GM19025 (cell line): ENCODE data around the gene FFAR1.

Experiments
- ATAC-seq: cut with Tn5 transposase; IDR thresholded peaks from one replicate; pipeline ENCODE4 v1.9.1; 2021; ENCODE audit warnings: mild to moderate bottlenecking, low read depth, moderate library complexity; ENCODE audit not compliant: unreplicated experiment

Gene FFAR1

DNA sequence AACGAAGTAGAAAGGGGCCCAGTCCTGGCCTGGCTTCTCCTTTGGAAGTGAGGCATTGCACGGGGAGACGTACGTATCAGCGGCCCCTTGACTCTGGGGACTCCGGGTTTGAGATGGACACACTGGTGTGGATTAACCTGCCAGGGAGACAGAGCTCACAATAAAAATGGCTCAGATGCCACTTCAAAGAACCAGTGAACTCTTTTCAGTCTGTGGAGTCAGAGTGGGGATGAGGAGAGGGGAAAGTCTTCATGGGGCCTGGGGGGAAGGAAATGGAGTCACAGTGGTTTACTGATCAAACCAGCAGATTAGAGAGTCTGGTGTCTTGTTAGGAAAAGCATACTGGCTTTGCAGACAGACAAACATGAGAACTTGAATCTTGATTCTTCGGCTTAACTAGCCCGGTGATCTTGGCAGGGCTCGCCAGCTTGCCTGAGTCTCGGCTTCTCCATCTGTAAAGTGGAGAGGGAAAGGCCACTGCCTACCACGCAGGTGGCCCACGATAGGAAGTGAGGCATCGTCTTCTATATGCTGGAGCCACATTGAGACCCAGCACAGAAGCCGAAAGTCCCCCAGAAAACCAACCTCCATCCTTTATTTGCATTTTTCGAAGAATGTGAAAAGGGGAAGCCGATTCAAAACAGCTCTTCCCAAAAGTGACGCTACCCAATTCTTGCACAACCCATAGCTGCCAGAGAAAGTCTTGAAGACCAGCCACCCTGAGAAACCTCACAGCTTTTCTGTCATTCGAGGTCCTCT is at the start of gene FFAR1:
Gene FFAR1, plus strand, starts transcription at position 732 of the 759 bp plus-strand sequence. CDS start 3,650 bp downstream, outside the sequence.
- ATAC-seq = peak; percentile 67

DNA sequence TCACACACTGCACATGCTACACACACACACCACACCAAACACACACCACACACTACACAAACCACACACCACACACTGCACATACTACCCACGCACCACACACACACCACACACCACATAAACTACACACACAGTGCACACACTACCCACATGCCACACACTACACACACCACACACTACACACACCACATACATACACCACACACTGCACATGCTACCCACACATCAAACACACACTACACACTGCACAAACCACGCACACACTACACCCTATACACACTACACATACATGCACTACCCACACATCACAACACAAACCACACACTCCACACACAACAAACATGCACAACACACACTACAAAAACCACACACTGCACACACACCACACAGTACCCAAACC is 49.8 kb upstream of the FFAR1 start:
- ATAC-seq = no peak

DNA sequence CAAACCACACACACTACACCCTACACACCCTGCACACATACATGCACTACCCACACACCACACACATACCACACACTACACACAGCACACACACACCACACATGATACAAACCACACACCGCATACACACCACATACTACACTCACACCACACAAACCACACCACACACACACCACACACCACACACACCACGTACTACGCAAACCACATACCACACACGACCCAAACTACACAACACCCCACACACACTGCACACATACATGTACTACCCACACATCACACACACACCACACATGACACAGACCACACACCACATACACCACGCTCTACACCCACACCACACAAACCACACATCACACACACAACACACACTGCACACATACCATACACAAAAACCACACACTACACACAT is 49.1 kb upstream of the FFAR1 start:
- no peak for ATAC-seq

GRCh38 chr19:35299523-35300338 is 48.0 kb upstream of the FFAR1 start:
- ATAC-seq = no peak

GRCh38 chr19:35300339-35300649 is 47.4 kb upstream of the FFAR1 start:
- no peak for ATAC-seq

GRCh38 chr19:35301961-35302360 is 45.7 kb upstream of the FFAR1 start:
- ATAC-seq = no peak

- no peak for ATAC-seq
Observed at GRCh38 chr19:35302446-35302845, 45.3 kb upstream of the FFAR1 start.

DNA sequence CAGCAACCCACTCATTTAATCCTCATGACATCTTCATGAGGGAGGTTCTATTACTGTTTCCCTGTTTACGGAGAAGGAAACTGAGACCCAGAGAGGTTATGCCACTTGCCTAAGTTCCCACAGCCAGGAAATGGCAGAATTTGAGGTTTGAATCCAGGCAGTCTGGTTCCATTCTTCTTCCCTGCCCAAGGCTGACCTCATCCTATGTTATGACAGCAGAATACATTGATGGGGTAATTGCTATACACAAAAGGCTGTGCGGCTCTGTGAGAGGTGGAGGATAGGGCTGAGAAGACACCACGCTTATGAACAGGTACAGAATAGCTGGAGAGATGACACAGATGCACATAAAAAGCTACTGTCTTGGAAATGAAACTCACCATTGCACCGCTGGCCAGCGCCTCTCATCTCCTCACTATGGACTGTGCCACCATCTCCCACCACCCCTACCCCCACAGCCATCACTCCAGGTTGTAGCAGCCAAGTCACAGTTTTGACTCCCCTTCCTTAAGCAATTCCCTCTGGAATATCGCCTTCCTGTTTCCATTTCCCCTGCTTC is 44.3 kb upstream of the FFAR1 start:
- ATAC-seq = no peak

GRCh38 chr19:35304036-35304435 is 43.7 kb upstream of the FFAR1 start:
- no peak for ATAC-seq

- ATAC-seq = no peak
Observed at GRCh38 chr19:35305181-35305580, 42.5 kb upstream of the FFAR1 start.

- ATAC-seq = no peak
Observed at GRCh38 chr19:35306473-35307246, 41.0 kb upstream of the FFAR1 start.

DNA sequence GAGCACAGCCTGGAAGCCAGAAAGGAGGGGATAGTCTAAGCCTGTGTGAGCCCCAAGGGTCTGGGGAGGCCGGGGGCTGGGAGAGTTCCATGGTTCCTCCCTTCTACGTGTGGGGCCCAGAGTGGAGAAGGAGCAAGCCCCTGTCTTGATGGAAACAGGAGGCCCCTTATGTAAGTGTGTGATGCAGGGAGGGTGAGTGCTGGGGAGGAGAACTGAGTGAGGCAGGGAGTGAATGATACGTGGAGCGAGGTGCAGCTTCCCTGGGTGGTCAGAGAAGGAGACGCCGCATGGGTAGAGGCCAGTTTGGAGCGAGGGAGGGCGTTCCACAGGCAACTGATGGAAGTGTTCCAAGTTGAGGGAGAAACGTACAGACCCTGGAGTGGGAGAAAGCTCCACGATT is 39.8 kb upstream of the FFAR1 start:
- no peak for ATAC-seq

DNA sequence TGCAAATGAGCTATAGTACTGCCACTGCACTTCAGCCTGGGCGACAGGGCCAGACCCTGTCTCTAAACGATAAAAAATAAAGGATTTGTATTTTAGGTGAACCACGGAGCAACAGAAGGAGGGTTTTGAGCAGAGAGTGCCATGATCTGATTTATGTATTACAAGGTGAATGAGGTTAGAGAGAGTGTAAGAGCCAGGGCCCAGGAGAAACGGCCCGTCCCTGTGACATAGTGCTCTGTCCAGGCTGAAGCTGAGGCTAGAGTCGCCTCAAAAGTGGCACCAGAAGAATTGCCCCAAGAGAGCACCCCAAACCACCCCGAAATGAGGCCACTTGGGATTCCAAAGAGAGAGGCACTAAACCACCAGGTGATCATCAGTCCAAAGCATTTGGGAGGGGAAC is 38.8 kb upstream of the FFAR1 start:
- no peak for ATAC-seq

GRCh38 chr19:35309481-35310279 is 38.0 kb upstream of the FFAR1 start:
- no peak for ATAC-seq

DNA sequence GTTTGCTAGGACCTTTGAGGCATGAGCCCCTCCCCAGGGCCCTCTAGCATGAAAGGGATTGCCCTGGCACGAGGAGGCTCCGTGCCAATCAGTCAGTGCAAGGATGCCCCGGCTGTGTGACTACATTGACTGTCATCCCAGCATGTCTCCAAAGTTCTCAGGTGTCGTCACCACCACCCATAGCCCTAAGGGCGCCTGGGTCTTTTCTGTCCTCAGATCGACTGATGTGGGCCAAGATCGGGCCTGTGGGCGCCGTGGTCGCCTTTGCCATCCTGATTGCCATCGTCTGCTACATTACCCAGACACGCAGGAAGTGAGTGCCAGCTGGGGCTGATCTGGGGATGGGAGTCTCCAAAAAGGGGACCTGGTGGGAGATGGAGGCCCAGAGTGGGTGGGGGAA is 37.4 kb upstream of the FFAR1 start:
- no peak for ATAC-seq

DNA sequence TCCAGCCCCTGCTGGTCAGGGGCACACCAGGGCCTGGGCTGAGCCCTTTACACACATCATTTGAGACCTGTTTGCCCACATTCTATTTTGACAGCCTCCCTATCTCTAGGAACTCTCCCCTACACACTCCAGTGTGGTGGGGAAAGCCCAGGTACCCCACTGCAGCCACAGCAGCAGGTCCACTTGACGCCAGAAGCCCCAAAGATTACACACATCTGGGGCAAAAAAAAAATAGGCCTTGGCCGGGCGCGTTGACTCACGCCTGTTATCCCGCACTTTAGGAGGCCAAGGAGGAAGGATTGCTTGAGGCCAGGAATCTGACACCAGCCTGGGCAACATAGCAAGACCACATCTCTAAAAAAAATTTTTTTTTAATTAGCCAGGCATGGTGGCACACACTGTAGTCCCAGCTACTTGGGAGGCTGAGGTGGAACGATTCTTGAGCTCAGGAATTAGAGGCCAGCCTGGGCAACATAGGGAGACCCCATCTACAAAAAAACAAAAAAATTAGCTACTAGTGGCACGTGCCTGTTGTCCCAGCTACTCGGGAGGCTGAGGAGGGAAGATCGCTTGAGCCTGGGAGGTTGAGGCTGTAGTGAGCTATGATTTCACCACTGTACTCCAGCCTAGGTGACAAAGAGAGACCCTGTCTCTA is 36.8 kb upstream of the FFAR1 start:
- ATAC-seq = no peak

DNA sequence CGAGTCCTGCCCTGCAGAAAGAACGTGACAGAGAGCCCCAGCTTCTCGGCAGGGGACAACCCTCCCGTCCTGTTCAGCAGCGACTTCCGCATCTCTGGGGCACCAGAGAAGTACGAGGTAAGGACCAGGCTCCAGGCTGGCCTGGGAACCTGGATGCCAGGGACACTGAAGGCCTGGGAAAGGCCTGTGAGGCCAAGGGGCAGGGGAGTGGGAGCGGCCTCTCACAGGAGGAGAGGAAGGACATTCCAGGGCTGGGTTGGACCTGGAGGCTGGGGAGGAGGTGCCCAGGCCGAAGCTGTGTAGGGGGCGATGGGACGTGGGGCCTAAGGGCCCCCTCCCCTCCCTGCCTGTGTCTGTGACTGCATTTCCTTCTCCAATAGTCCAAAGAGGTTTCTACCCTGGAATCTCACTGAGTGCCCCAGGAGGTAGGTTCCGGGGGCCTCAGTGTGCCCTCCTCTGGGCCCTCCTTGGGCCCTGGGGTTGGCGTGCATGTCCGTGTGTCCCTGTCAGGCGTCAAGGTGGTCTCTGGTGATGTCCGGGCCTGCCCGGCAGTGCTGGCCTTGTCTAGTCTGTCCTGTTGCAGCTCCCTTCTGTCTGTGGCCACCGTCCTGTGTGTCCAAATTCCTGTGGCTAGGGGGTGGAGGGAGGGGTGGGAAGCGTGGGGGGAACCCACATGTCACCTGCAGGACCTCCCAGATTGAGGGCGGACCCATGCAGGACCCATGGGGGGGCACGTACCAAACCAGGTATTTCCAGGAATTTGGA is 35.6 kb upstream of the FFAR1 start:
- ATAC-seq = no peak

GRCh38 chr19:35313587-35313986 is 34.1 kb upstream of the FFAR1 start:
- no peak for ATAC-seq

DNA sequence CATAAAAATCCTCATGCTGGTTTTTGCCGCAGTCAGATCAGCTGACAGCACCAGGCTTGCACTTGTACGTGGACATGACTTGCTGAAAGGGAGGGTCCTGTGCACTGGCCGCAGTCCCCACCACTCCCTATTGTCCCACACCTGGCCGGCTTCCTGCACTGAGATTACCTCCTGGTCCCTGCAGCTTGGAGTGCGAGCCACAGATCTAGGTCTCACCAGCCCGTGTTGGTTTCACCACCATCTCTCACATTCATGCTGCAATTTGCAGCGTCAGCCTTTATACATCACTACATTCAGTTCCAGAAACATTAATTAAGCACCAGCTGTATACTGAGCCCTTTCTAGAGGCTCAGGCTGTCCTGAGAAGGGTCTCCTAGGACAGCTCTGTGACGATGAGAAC is 33.7 kb upstream of the FFAR1 start:
- no peak for ATAC-seq
